Kidney epithelial cell (primary cell): Measurements from ENCODE around the gene PPP1R12B. TPM values are rescaled to one million over a fixed set of nuclear protein-coding genes. Genes with fewer than 3 reads are reported as not detected.
"Not testable (repeated sequence)": the region's sequence is repeated elsewhere in the genome, so short reads cannot be mapped to it uniquely, and the experiment has no call there.

Source experiments
- DNase-seq: peaks from one replicate; pipeline ENCODE4 v3.0.0-alpha.2; 2010; ENCODE audit warnings: low read depth
- H3K27me3 ChIP-seq: 2 replicates; pipeline ENCODE4 v1.6.0; 2011; ENCODE audit warnings: low read length; ENCODE audit not compliant: control insufficient read depth, insufficient read depth
- H3K36me3 ChIP-seq: 2 replicates; pipeline ENCODE4 v1.5.1; 2011; ENCODE audit warnings: low read length; ENCODE audit not compliant: control insufficient read depth, insufficient read depth
- H3K4me3 ChIP-seq: 2 replicates; pipeline ENCODE4 v1.5.1; 2011; ENCODE audit warnings: low read depth, mild to moderate bottlenecking, control low read depth, low read length
- CTCF ChIP-seq: IDR thresholded peaks from 2 replicates; pipeline ENCODE4 v1.5.1; 2011; ENCODE audit warnings: mild to moderate bottlenecking, moderate library complexity, low read length, control low read depth, inconsistent platforms; ENCODE audit not compliant: insufficient read depth, poor library complexity, severe bottlenecking
- total RNA-seq: library from RNA; depleted of rRNA; stranded (reverse); fragments of >200 nt; gene quantifications from 2 replicates; pipeline ENCODE4 v1.2.3, GENCODE V29; 2015

The PPP1R12B gene
- total RNA-seq, 1 donor from 2014 or later: 6.8 TPM

GRCh38 chr1:202411422-202411821 lies 62.9 kb downstream of the PPP1R12B start:
- H3K36me3 ChIP-seq: no peaks in the 10 kb centered on the region
- no peak overlapping the region for H3K4me3 ChIP-seq
- no peak for TF ChIP-seq CTCF
- no peaks in the 10 kb centered on the region for H3K27me3 ChIP-seq
- no peak for DNase-seq

GRCh38 chr1:202412421-202412820 lies 63.9 kb downstream of the PPP1R12B start:
- not testable (repeated sequence) for DNase-seq, H3K36me3 ChIP-seq, H3K4me3 ChIP-seq

GRCh38 chr1:202416641-202417040 lies 68.1 kb downstream of the PPP1R12B start:
- DNase-seq: no peak
- Histone ChIP-seq H3K36me3 (no peaks in the 10 kb centered on the region), H3K4me3 (no peak overlapping the region), H3K27me3 (no peaks in the 10 kb centered on the region)
- TF ChIP-seq CTCF: no peak

More at GRCh38 chr1:202412421-202412820, 63.9 kb downstream of the PPP1R12B start:
- not testable (repeated sequence) for H3K27me3 ChIP-seq

GRCh38 chr1:202417141-202417540 lies 68.6 kb downstream of the PPP1R12B start:
- not testable (repeated sequence) for H3K4me3 ChIP-seq, H3K27me3 ChIP-seq, H3K36me3 ChIP-seq, DNase-seq

- H3K36me3 ChIP-seq, H3K27me3 ChIP-seq, H3K4me3 ChIP-seq, DNase-seq: not testable (repeated sequence)
Measured at GRCh38 chr1:202417762-202418201, 69.3 kb downstream of the PPP1R12B start.

- not testable (repeated sequence) for DNase-seq, H3K27me3 ChIP-seq, H3K4me3 ChIP-seq, H3K36me3 ChIP-seq
Measured at GRCh38 chr1:202419731-202420130, 71.2 kb downstream of the PPP1R12B start.

- not testable (repeated sequence) for H3K4me3 ChIP-seq, DNase-seq, H3K36me3 ChIP-seq, H3K27me3 ChIP-seq
Measured at GRCh38 chr1:202420422-202421094, 72.1 kb downstream of the PPP1R12B start.

- H3K36me3 ChIP-seq, DNase-seq, H3K27me3 ChIP-seq, H3K4me3 ChIP-seq: not testable (repeated sequence)
Measured at GRCh38 chr1:202422709-202423108, 74.2 kb downstream of the PPP1R12B start.

GRCh38 chr1:202424260-202424659 lies 75.8 kb downstream of the PPP1R12B start:
- H3K4me3 ChIP-seq, DNase-seq, H3K27me3 ChIP-seq, H3K36me3 ChIP-seq: not testable (repeated sequence)

GRCh38 chr1:202430111-202430510 lies 81.6 kb downstream of the PPP1R12B start:
- not testable (repeated sequence) for H3K27me3 ChIP-seq, H3K36me3 ChIP-seq, DNase-seq, H3K4me3 ChIP-seq

- not testable (repeated sequence) for DNase-seq, H3K4me3 ChIP-seq, H3K27me3 ChIP-seq, H3K36me3 ChIP-seq
Measured at GRCh38 chr1:202432338-202432737, 83.8 kb downstream of the PPP1R12B start.
